ENCODE measurements around the gene CAMTA1. TPM values are rescaled to one million over a fixed set of nuclear protein-coding genes. Genes with fewer than 3 reads are reported as not detected.

The CAMTA1 gene
- total RNA-seq, 6 donors from 2014 or later, result 38.8 to 74.0 (median 46.1) TPM

GRCh38 chr1:7420098-7420445 lies 634.8 kb downstream of the CAMTA1 start:
- DNase-seq (peak in 1 of 2 donors; percentile 18), ATAC-seq (ENCODE audit: low FRiP score in 2 of 2) (no peak)
- H3K36me3 ChIP-seq, result no peaks in the 10 kb centered on the region
- no peak for TF ChIP-seq EP300 (IDR thresholded peaks at IDR 0.05)
- no peak for TF ChIP-seq POLR2A (IDR thresholded peaks at IDR 0.05)
- TF ChIP-seq POLR2AphosphoS5 (IDR thresholded peaks at IDR 0.05), result no peak
- no peak for TF ChIP-seq CTCF (IDR thresholded peaks at IDR 0.05)
- H3K27me3 ChIP-seq, result no peaks in the 10 kb centered on the region
- 76 to 84% methylated on average over 9 of the region's 9 CpGs for WGBS, 2 donors
- no peak overlapping the region for H3K27ac ChIP-seq
- H3K4me1 ChIP-seq, result no peaks in the 10 kb centered on the region
- H3K4me3 ChIP-seq, result no peak overlapping the region
- H3K9me3 ChIP-seq, result peaks cover 0 to 5% (median 0%) of the 10 kb centered on the region in 4 donors

- ATAC-seq (ENCODE audit: low FRiP score in 2 of 2) (no peak), DNase-seq (peak in 1 of 2 donors; percentile 8)
- Histone ChIP-seq H3K36me3 (no peaks in the 10 kb centered on the region), H3K4me3 (no peak overlapping the region), H3K4me1 (no peaks in the 10 kb centered on the region), H3K27ac (no peak overlapping the region), H3K9me3 (peaks cover 0 to 5% (median 0%) of the 10 kb centered on the region in 4 donors), H3K27me3 (no peaks in the 10 kb centered on the region)
- WGBS, 2 donors, result 71 to 86% methylated on average over 4 to 6 of the region's 6 CpGs
- no peak for TF ChIP-seq EP300 (IDR thresholded peaks at IDR 0.05)
Measured at GRCh38 chr1:7420470-7421100, 635.3 kb downstream of the CAMTA1 start.

DNA sequence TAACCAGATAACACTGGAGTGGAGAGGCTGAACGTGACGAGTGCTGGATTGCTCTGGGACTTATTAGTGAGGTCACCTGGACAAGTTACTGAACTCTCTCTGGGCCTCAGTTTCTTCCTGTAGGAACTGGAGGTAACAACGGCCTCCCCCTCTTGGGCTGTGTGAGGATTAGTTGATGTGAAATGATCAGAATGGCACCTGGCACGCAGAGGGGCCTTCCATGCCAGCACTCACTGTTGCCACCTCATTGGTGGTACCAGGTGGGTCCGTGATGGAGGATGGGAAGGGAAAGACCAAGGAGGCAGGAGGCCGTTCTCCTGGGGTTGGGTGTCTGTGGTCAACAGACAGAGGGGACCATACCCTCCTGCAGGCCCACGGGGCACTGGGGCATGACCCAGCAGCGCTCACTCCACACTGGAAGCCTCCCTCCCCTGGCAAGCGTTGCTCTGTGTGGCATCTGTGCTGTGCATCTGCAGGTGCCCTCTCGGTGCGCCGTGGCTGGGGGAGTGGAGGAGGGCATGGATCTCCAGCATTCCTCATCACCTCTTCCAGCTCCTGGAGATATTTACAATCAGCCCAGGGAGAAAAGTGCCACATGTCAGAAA lies 636.3 kb downstream of the CAMTA1 start:
- Histone ChIP-seq H3K27ac (no peak overlapping the region), H3K4me3 (no peak overlapping the region), H3K9me3 (peaks cover 0 to 5% (median 0%) of the 10 kb centered on the region in 4 donors), H3K4me1 (no peaks in the 10 kb centered on the region), H3K27me3 (no peaks in the 10 kb centered on the region), H3K36me3 (no peaks in the 10 kb centered on the region)
- 86 to 91% methylated on average over 10 to 12 of the region's 12 CpGs for WGBS, 2 donors
- TF ChIP-seq EP300 (IDR thresholded peaks at IDR 0.05), result no peak
- TF ChIP-seq POLR2A (IDR thresholded peaks at IDR 0.05), result no peak
- TF ChIP-seq POLR2AphosphoS5 (IDR thresholded peaks at IDR 0.05), result no peak
- TF ChIP-seq CTCF (IDR thresholded peaks at IDR 0.05), result no peak
- ATAC-seq (ENCODE audit: low FRiP score in 2 of 2) (no peak), DNase-seq (peak; percentile 6 to 39)

DNA sequence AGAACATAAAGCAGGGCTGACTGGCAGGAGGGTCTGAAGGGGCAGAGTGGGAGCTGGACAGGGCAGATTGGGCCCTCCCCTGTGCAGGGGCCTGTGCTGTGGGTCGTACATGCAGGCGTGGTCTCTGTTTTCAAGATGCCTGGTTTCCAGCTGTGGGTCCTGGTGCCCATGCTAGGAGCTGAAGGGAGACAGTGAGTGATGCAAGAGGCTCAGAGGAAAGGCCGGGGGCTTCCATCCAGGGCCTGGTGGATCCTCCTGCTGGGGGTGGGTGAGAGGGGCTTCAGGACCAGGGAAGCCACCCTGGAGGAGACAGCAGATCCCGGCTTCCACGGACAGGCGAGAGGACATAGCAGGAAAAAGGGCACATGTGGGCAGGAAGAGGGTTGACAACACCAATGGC lies 636.8 kb downstream of the CAMTA1 start:
- ATAC-seq (ENCODE audit: low FRiP score in 2 of 2), result no peak

GRCh38 chr1:7422561-7422960 lies 637.3 kb downstream of the CAMTA1 start:
- Histone ChIP-seq H3K27me3 (no peaks in the 10 kb centered on the region), H3K27ac (no peak overlapping the region), H3K4me1 (no peaks in the 10 kb centered on the region), H3K4me3 (no peak overlapping the region), H3K9me3 (peaks cover 0 to 3% (median 0%) of the 10 kb centered on the region in 4 donors), H3K36me3 (no peaks in the 10 kb centered on the region)
- TF ChIP-seq EP300 (IDR thresholded peaks at IDR 0.05), result no peak
- TF ChIP-seq CTCF (IDR thresholded peaks at IDR 0.05), result no peak
- no peak for TF ChIP-seq POLR2AphosphoS5 (IDR thresholded peaks at IDR 0.05)
- TF ChIP-seq POLR2A (IDR thresholded peaks at IDR 0.05), result no peak
- DNase-seq (no peak), ATAC-seq (ENCODE audit: low FRiP score in 2 of 2) (no peak)
- 88 to 98% methylated on average over 3 of the region's 3 CpGs for WGBS, 2 donors

More for the DNA sequence above, 636.8 kb downstream of the CAMTA1 start:
- Histone ChIP-seq H3K36me3 (no peaks in the 10 kb centered on the region), H3K27me3 (no peaks in the 10 kb centered on the region), H3K4me1 (no peaks in the 10 kb centered on the region), H3K27ac (no peak overlapping the region), H3K9me3 (peaks cover 0 to 5% (median 0%) of the 10 kb centered on the region in 4 donors), H3K4me3 (no peak overlapping the region)
- DNase-seq, result peak in 1 of 2 donors; percentile 16
- 88 to 99% methylated on average over 6 of the region's 6 CpGs for WGBS, 2 donors
- no peak for TF ChIP-seq EP300 (IDR thresholded peaks at IDR 0.05)
- no peak for TF ChIP-seq POLR2A (IDR thresholded peaks at IDR 0.05)
- TF ChIP-seq CTCF (IDR thresholded peaks at IDR 0.05), result no peak
- no peak for TF ChIP-seq POLR2AphosphoS5 (IDR thresholded peaks at IDR 0.05)

All from upper lobe of left lung (tissue), 6 donors.